ENCODE results near the gene EFTUD2.

GRCh38 chr17:44847586-44847985 is 51.7 kb downstream of the EFTUD2 start, which contains the start of gene HIGD1B:
- TF ChIP-seq, protein P1, sequence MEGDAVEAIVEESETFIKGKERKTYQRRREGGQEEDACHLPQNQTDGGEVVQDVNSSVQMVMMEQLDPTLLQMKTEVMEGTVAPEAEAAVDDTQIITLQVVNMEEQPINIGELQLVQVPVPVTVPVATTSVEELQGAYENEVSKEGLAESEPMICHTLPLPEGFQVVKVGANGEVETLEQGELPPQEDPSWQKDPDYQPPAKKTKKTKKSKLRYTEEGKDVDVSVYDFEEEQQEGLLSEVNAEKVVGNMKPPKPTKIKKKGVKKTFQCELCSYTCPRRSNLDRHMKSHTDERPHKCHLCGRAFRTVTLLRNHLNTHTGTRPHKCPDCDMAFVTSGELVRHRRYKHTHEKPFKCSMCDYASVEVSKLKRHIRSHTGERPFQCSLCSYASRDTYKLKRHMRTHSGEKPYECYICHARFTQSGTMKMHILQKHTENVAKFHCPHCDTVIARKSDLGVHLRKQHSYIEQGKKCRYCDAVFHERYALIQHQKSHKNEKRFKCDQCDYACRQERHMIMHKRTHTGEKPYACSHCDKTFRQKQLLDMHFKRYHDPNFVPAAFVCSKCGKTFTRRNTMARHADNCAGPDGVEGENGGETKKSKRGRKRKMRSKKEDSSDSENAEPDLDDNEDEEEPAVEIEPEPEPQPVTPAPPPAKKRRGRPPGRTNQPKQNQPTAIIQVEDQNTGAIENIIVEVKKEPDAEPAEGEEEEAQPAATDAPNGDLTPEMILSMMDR (IDR thresholded peaks at IDR 0.05 in 4 of 5, conservative IDR thresholded peaks at IDR 0.05 in 1 of 5), result no peak
- no peak for TF ChIP-seq POLR2A (IDR thresholded peaks at IDR 0.05)

All from gastrocnemius medialis (tissue), 4 donors.